Stimulated activated CD8-positive, alpha-beta memory T cell treated with anti-CD3 and anti-CD28 coated beads, Interleukin-2, amount 100 ng/mL, for 1 hour (primary cell): ENCODE results near the gene METTL9.
"Not testable (repeated sequence)": the region's sequence is repeated elsewhere in the genome, so short reads cannot be mapped to it uniquely, and the experiment has no call there.

ENCODE experiments used
- DNase-seq, 2 donors: peaks; one replicate each; pipeline ENCODE4 v3.0.0-alpha.2; 2020; ENCODE audit warnings: low read depth in 2 of 2

Gene METTL9

DNA sequence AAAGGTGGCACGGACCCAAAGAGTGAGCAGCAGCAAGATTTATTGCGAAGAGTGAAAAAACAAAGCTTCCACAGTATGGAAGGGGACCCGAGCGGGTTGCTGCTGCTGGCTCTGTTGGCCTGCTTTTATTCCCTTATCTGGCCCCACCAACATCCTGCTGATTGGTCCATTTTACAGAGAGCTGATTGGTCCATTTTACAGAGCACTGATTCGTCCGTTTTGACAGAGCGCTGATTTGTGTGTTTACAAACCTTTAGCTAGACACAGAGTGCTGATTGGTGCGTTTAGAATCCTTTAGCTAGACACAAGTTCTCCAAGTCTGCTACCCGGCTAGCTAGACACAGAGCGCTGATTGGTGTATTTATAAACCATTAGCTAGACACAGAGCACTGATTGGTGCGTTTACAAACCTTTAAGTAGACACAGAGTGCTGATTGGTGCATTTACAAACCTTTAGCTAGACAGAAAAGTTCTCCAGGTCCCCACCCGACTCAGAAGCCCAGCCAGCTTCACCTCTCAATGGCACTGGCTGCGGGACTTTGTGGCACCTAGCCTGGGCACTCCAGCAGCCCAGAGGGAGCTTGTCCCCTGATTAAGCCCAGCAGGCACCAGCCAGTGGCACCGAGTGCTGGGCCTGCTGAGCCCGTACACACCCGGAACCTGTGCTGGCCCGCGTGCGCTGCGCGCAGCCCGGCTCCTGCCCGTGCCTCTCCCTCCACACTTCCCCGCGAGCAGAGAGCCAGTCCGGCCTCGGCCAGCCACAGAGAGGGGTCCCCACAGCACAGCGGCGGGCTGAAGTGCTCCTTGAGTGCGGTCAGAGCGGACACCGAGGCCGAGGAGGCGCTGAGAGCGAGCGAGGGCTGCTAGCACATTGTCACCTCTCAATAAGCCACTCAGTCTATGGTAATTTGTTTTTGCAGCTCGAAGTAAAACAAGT, 37.9 kb downstream of the METTL9 start:
- DNase-seq, result no peak

DNA sequence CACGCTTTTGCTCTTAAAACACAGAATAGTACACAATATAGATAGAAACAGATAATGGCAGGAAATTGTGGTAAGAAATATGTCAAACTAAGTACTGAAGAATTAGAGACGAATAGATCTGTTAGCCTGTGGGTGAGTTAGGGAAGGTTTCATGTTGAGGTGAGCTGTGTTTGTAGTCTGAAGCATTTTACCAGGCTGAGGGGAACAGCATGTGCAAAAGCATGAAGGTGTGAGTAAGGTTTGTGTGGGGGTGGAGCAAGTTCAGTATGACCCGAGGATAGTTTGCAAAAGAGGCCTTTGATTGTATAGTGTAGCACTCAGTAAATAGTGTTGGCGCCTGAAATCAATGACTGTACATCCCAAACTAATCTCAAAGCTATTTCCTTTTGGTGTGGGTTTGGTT, 39.2 kb downstream of the METTL9 start:
- no peak for DNase-seq

DNA sequence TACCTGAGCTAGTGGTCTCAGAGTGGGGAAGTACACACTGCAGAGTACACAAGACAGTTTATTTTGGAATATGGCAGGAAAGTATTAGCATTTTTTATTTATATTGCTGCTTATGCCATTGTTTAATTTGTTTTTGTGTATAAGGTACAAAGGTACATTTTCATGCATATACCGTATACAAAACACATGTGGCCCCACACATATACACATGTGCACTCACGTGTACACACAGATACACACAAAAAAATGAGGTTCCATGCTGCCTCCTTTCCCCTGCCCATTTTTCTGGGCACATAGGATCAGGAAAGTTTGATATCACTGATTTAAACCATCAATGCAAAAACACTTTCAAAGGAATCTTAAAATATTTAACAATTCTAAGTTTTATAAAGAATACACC, 40.1 kb downstream of the METTL9 start:
- no peak for DNase-seq

DNA sequence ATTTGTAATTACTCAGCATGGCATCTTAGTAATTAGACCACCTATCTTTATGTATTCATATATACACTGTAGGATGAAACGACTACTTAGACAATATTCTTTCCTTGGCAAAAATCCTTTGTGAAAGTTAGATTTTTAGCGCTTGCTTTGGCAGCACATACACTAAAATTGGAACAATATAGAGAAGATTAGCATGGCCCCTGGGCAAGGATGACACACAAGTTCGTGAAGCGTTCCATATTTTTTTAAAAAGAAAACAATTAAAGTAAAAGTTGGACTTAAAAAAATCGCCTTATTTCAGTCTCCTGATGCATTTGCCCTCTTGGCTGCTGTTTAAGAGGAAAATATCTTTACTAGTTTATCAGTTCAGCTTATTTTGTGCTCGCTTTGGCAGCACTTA, 42.5 kb downstream of the METTL9 start:
- no peak for DNase-seq

DNA sequence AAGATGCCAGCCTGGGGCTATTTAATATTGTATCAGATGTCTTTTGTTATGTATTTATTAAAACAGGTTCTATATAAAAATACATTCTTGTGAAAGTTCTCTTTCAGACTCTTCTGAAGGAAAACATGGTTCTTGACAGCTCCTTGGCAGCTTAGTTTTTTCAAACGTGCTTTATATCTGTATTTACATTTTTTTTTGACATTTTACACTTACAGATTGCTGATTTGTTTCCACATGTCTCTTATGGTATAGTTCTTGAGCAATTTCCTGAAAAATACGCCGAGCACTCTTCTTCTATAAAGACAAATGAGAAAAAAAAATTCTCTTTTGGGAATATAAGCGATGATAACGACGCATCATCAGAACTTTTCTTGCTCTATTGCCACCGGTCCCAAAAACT, 43.5 kb downstream of the METTL9 start:
- DNase-seq, result no peak

DNA sequence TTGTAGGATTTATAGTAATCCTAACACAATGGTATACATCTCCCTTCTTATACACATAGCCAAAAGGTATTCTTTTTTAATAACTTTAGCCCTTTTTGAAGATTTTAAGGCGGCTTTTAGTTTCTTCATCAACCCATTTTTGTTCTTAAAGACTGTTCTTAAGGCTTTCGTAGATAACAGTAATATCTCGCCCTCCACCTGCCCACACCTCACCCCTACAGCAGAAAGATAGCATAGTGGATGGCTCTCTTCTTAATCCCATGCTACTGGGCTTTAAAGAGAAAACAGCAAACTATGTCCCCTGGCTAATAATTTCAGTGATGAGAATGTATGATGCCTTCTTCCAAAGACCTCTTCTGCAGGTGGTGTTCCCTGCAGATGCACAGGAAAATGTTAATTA, 44.4 kb downstream of the METTL9 start:
- DNase-seq, result no peak

DNA sequence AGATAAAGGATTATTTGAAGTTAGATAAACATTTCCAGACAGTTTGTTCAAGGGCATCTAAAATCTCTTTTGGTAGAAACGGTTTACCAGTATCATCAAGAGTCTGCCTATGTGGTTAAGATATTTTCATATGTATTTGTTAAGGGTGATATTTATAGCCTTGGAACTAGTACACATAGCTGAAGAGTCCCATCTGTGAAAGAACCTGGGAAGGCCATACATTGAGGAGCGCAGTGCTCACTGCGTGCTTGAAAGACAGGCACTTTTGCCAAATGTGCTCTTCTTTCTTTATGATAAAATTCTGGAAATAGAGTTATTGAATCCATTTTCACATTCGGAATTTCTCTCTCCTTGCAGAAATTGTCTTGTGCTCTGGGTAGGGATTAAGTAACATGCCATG, 45.3 kb downstream of the METTL9 start:
- no peak for DNase-seq

DNA sequence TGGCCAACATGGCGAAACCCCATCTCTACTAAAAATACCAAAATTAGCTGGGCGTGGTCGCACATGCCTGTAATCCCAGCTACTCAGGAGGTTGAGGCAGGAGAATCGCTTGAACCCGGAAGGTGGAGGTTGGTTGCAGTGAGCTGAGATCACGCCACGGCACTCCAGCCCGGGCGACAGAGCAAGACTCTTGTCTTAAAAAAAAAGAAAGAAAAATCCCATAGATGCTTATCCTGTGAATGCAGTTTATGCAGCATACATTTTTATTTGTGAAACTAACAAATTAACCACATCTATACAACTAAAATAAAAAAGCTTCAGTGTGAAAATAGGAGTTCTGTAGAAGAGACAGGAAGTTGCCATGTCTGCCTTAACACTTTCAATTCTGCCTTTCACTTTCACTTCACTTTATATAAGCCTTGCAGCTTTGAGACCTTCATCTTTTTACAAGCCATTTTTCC, 45.9 kb downstream of the METTL9 start:
- no peak for DNase-seq

DNA sequence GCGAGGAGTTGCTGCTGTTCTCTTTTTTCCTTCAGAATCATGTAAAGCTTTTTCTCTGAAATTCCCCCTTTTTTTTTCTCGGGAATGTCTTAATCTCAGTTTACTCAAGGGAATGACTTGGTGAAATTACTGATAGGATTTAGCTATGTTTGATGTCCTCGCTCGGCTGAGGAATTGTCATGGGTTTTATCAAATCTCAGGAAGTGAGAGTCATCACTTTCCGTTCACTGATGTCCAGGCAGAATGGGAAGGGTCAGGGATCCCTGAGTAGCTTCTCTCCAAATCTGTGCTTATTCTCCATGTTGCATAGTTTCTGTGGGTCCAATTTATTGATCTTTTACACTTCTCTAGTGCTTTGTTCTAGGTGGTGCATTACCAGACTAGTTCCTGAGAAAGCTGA, 46.7 kb downstream of the METTL9 start:
- DNase-seq, result no peak

DNA sequence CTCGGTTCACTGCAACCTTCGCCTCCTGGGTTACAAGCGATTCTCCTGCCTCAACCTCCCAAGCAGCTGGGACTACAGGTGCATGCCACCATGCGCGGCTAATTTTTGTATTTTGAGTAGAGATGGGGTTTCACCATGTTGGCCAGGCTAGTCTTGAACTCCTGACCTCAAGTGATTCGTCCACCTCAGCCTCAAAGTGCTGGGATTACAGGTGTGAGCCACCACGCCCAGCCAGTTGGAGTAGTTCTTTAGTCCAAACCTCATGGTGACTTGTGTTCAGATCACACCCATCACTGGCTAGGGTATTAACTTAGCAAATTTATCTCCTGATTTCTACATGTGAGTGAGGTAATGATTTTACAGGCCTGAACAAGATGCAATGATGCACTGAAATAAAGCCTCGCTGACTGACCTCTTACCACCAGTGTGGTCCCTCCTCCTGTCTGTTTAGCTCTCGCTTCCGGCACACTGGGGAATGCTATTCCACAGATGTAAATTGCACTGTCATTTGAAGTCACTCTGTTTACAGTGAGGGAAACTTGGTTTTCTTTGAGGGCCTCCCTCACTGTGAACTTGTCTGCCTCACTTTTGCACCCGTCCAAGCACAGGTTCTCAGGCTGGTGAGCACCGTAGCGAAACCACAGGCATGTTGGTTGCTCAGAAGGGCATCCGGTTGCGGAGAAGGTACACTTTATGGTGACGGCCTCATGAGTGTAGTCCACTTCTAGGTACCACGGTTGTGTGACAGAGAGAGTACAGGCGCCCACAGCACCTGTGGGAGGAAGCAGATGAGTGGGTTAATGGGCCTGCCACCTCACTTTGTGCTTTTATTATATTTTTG, 47.6 kb downstream of the METTL9 start:
- DNase-seq, result peak; percentile 46 to 51

DNA sequence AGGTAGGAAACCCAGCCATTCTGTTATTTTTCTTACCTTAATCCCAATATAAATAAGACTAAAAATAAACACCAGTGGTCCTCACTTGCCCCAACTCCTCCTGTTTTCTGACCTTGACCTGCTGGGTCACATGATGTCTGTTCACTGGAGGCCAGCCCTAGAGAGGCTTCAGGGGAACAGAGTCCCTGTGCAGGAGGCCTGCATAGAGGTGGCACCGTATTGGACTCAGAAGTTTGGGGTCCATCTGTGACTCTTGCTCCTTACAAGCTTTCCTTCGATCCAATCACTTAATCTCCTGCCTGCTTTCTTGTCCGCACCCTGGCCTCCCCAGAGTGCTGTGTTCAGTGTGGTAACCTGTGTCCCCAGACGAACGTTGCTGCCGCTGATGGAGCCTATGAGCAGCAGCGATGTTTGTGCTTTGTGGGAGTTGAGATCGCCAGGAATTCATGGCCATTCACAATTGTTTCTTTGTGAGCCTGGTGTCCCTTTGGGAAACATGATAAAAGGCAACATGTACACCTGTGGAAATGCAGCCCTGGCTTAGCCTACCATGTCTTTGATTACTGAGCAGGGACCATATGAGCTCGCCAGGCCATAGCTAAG, 48.3 kb downstream of the METTL9 start:
- no peak for DNase-seq

DNA sequence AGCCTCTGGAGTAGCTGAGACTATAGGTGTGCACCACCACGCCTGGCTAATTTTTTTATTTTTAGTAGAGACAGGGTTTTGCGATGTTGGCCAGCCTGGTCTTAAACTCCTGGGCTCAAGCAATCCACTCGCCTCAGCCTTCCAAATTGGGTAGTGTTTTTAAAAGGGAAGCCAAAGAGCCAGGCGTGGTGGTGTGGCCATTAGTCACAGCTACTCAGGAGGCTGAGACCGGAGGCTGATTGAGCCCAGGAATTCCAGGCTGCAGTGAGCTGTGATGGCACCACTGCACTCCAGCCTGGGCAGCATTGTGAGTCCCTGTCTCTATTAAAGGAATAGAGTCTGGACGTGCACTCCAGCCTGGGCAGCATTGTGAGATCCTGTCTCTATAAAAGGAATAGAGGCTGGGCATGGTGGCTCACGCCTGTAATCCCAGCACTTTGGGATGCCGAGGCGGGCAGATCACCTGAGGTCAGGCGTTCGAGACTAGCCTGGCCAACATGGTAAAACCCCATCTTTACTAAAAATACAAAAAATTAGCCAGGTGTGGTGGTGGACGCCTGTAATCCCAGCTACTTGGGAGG, 50.5 kb downstream of the METTL9 start:
- not testable (repeated sequence) for DNase-seq

DNA sequence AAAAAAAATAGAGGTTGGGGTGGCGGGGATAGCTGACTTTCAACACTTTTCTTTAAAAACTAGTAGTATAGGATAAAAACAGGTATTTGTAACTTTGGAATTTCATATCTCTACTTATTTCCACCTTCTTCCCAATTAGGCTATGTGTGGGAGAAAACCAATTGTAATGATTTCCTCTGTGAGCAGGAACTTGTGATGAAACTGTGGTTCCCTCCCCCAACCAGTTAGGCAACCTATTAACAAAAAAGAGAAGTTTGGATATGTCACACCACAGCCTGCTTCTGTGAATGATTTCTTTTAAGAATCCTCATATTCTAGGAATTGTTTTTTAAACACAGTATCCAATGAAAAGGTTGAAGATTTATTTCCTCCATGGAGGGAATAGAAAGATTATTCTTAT, 51.1 kb downstream of the METTL9 start:
- no peak for DNase-seq

DNA sequence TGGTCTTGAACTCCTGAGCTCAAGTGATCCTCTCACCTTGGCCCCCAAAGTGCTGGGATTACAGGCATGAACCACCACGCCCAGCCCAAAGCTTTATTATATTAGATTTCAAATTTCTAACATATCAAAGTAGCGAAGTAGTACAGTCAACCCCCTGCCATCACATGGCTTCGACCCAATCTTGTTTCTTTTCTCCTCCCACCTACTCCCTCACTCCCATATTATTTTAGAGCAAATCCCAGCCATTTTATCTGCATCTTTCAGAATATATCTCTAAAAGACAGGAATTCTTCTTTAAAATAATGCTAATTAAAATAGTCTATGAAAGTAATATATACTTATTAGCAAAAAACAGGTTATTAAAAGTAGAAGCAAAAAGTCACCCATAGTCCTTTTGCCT, 52.1 kb downstream of the METTL9 start:
- DNase-seq, result no peak

DNA sequence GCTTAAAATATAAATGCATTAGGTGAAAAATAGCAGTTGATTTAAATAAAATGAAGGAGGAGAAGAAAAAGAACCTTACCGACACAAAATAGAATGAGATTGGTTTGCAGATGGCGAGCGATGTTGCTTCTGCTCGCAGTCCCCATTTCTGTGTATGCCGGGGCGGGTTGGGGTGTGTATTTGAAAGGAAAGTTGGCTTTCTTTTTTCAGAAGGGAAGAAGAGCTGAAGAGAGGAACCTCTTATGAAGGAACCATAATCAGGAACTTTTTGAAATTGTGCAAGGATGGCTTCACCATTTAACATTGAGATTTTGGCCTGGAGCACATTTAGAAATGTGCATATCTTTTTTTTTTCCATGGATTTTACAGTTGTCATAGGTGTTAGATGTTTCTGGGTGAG, 53.1 kb downstream of the METTL9 start, which contains the start of gene IGSF6:
IGSF6 (minus strand) TSS at position 156 of the 400 bp plus-strand sequence; CDS start at position 146, 10 bp downstream.
- DNase-seq, result no peak

DNA sequence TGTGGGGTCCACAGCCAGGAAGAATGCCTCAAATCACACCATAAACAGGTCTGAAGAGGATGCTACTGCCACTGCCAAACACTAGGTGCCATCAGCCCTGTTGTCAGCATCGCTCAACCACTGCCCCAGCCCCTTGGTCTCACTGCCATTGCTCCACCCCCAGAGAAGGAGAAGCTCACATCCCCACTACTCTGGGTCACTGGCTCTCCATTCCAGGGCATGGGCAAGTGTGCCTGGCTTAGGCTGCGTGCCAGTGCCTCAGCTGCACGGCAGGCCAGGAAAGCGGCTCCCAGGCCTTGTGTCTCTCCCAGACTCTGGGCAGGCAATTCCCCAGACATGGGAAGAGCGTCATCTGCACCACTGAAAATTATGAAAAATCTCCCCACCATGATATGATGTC, 54.2 kb downstream of the METTL9 start:
- no peak for DNase-seq

DNA sequence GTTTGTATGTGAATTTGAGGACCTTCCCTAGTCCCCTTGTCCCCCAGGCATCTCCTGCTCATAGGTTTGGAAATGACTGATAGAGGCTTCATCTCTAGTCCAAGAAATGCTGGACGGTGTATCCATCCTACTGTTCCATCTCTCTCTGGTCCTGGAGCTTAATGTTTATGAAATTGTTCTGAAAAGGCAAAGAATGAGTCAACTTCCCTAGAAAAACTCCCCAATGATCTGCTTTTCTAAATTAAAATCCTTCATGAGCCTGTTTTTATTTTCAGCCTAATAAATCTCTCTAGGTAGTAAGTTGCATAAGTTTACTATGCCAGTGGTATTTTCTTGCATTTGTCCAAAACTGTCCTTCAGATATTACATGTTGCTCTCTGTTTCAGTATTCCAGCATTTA, 55.1 kb downstream of the METTL9 start:
- DNase-seq, result no peak

DNA sequence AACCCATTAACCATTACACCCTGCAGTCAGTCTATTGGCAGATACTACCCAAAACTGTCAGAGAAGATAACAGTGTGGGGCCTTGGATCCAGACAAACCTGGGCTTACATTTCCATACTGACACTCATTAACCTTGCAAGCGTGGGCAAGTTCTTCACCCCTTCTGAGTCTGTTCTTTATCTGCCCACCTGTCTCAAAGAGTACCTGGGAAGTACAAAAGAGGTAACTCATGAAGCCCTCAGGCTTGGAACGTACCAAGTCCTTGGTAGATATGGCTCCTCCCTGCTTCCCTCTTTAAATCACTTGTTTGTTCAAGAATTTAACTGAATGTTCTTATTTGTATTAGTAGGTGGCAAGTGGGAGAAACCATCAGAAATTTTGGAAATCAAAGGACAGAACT, 55.5 kb downstream of the METTL9 start:
- DNase-seq, result no peak

DNA sequence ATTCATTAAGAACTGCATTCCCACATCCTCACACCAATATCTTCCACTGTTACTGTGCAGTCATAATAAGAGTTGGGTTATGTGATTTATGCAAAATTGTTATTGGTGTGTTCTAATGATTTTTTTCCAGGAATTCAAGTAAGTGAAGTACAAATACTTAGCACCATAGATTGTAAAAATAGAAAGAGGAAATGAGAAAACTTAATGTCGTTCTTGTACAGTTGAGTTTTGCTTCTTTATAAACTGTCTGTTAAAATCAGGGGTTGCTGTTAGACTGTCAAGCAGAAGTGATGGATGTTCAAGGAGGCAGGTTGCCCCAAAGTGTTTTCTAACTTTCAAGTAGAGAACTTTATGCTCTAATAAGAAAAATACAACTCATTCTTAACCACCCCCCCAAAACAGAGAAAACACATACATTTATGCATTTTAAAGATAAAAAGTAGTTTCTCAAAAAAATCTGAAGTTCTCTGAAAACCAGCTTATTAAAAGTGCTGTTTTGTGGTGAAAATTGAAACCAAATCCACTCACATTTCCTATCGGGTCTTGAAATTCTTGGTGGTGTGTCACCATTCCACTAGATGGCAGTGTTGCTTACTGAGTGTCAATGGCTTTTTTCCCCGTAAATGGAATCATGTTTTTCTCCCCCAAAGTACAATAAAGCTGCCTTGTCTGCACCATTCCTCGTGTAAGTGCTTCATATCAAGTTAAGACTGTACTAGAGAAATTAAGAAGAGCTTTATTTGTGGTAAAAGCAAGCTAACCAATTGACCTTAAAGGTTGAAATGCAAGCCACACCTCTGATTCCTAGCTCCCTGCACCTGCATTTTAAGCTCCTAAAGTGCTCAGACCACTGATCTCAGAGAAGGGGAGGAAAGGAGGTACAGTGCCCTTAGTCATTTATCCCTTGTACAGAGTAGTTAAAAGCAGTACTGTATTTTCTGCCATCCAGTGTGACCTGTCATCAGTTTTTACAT, 57.7 kb downstream of the METTL9 start:
- DNase-seq, result peak in 1 of 2 donors; percentile 9

DNA sequence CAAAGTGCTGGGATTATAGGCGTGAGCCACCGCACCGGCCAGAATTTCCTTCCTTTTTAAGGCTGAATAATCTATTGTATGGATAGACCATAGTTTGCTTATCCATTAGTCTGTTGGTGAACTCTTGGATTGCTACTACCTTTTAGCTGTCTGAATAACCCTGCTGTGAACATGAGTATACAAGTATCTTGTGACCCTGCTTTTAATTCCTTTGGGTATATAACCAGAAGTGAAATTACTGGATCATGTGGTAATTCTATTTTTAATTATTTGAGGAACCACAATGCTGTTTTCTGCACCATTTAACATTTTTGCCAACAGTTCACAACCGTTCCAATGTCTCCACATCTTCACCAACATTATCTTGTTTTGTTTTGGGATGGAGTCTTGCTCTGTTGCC, 59.7 kb downstream of the METTL9 start:
- no peak for DNase-seq
